OCI-LY3 (cell line): Measurements from ENCODE around the gene TIPIN.

Experiments used
- H2AFZ ChIP-seq: fragments of 200-600, 300-600 bp; shearing (Covaris generic); 2 replicates; pipeline ENCODE4 v1.6.0; 2014; ENCODE audit warnings: antibody characterized with exemption, low read depth, low read length
- H3K27ac ChIP-seq: fragments of 200-600, 300-600 bp; sonication (generic); 2 replicates; pipeline ENCODE4 v1.5.1; 2014; ENCODE audit warnings: mild to moderate bottlenecking, low read length, moderate library complexity, mixed read lengths
- H3K27me3 ChIP-seq: fragments of 200-600, 300-600 bp; sonication (generic); 2 replicates; pipeline ENCODE4 v1.6.1; 2014; ENCODE audit warnings: low read depth, low read length, mixed read lengths
- H3K36me3 ChIP-seq: fragments of 200-600, 300-600 bp; sonication (generic); replicated peaks from 2 replicates; pipeline ENCODE3; 2014; ENCODE audit warnings: low read depth, low read length, mixed read lengths
- H3K4me1 ChIP-seq: fragments of 300-600, 200-600 bp; sonication (generic); 2 replicates; pipeline ENCODE4 v1.6.1; 2014; ENCODE audit warnings: low read length, mixed read lengths
- H3K4me2 ChIP-seq: fragments of 200-600, 300-600 bp; sonication (generic); 2 replicates; pipeline ENCODE4 v1.6.1; 2014; ENCODE audit warnings: low read length, mixed read lengths
- H3K4me3 ChIP-seq: fragments of 300-600, 200-600 bp; sonication (generic); 2 replicates; pipeline ENCODE4 v1.5.1; 2014; ENCODE audit warnings: antibody characterized with exemption, mild to moderate bottlenecking, low read length, moderate library complexity
- H3K79me2 ChIP-seq: fragments of 300-600, 200-600 bp; shearing (Covaris generic); 2 replicates; pipeline ENCODE4 v1.6.1; 2014; ENCODE audit warnings: mild to moderate bottlenecking, low read length, mixed read lengths
- H3K9ac ChIP-seq: fragments of 300-600, 200-600 bp; shearing (Covaris generic); 2 replicates; pipeline ENCODE4 v1.6.0; 2014; ENCODE audit warnings: mild to moderate bottlenecking, low read length, moderate library complexity
- H3K9me3 ChIP-seq: fragments of 200-600, 300-600 bp; shearing (Covaris generic); 2 replicates; pipeline ENCODE4 v1.6.1; 2014; ENCODE audit warnings: low read length, mixed read lengths; ENCODE audit not compliant: insufficient read depth
- H4K20me1 ChIP-seq: fragments of 200-600, 300-600 bp; sonication (generic); 2 replicates; pipeline ENCODE4 v1.6.1; 2016; ENCODE audit warnings: low read length, mixed read lengths; ENCODE audit not compliant: insufficient read depth
- CTCF ChIP-seq: fragments of 200-600, 300-600 bp; sonication (generic); IDR thresholded peaks from 2 replicates; pipeline ENCODE4 v1.5.1; 2014; ENCODE audit warnings: antibody characterized with exemption, low read length, low read depth
- EZH2phosphoT487 ChIP-seq: fragments of 200-600 bp; shearing (Covaris generic); IDR thresholded peaks from 2 replicates; pipeline ENCODE4 v1.6.1; 2018; ENCODE audit warnings: antibody characterized with exemption, mixed run types, low read depth

The TIPIN gene

GRCh38 chr15:66356359-66357236, at the start of gene TIPIN:
TSS of gene TIPIN (minus strand) at chr15:66356685. CDS start at chr15:66352947, 3,738 bp downstream.
- peaks cover 45% of the 10 kb centered on the region for H3K4me1 ChIP-seq
- H3K27me3 ChIP-seq = no peaks in the 10 kb centered on the region
- peak within 1 kb of the TSS; percentile 98 for H3K9ac ChIP-seq
- H3K36me3 ChIP-seq = peaks cover 8% of the 10 kb centered on the region
- H3K9me3 ChIP-seq = no peaks in the 10 kb centered on the region
- H3K4me3 ChIP-seq = peak within 1 kb of the TSS; percentile 94
- peak within 1 kb of the TSS; percentile 84 for H2AFZ ChIP-seq
- H3K79me2 ChIP-seq = peaks cover 39% of the 10 kb centered on the region
- H3K4me2 ChIP-seq = peak within 1 kb of the TSS; percentile 84
- TF ChIP-seq CTCF (no peak), EZH2phosphoT487 (no peak)
- H4K20me1 ChIP-seq = no peaks in the 10 kb centered on the region
- peak within 1 kb of the TSS; percentile 83 for H3K27ac ChIP-seq

- Histone ChIP-seq H3K4me3 (no peak overlapping the region), H3K36me3 (peaks cover 4% of the 10 kb centered on the region), H3K79me2 (peaks cover 100% of the 10 kb centered on the region), H3K4me2 (no peak overlapping the region), H4K20me1 (peaks cover 100% of the 10 kb centered on the region), H3K9me3 (no peaks in the 10 kb centered on the region), H3K27ac (no peak overlapping the region), H2AFZ (no peak overlapping the region), H3K9ac (no peak overlapping the region), H3K27me3 (no peaks in the 10 kb centered on the region), H3K4me1 (peaks cover 15% of the 10 kb centered on the region)
- no peak for TF ChIP-seq EZH2phosphoT487
- TF ChIP-seq CTCF = no peak
Measured at GRCh38 chr15:66405615-66406014, 49.1 kb upstream of the TIPIN start.

GRCh38 chr15:66405007-66405406, 48.5 kb upstream of the TIPIN start:
- Histone ChIP-seq H2AFZ (no peak overlapping the region), H3K4me1 (peaks cover 21% of the 10 kb centered on the region), H3K27ac (no peak overlapping the region), H3K36me3 (peaks cover 7% of the 10 kb centered on the region), H3K27me3 (no peaks in the 10 kb centered on the region), H3K9ac (no peak overlapping the region), H3K4me3 (no peak overlapping the region), H3K4me2 (no peak overlapping the region), H4K20me1 (peaks cover 100% of the 10 kb centered on the region), H3K9me3 (no peaks in the 10 kb centered on the region), H3K79me2 (peaks cover 100% of the 10 kb centered on the region)
- no peak for TF ChIP-seq CTCF
- TF ChIP-seq EZH2phosphoT487 = no peak

- Histone ChIP-seq H3K4me2 (no peak overlapping the region), H3K9me3 (no peaks in the 10 kb centered on the region), H3K27me3 (no peaks in the 10 kb centered on the region), H3K79me2 (peaks cover 98% of the 10 kb centered on the region), H4K20me1 (peaks cover 99% of the 10 kb centered on the region), H3K4me1 (peaks cover 21% of the 10 kb centered on the region), H3K9ac (no peak overlapping the region), H2AFZ (no peak overlapping the region), H3K27ac (no peak overlapping the region), H3K4me3 (no peak overlapping the region), H3K36me3 (peaks cover 7% of the 10 kb centered on the region)
- TF ChIP-seq EZH2phosphoT487 = no peak
- TF ChIP-seq CTCF = no peak
Measured at GRCh38 chr15:66404532-66404931, 48.0 kb upstream of the TIPIN start.
